Measurements from ENCODE around the gene SLC2A5.

Gene SLC2A5

DNA sequence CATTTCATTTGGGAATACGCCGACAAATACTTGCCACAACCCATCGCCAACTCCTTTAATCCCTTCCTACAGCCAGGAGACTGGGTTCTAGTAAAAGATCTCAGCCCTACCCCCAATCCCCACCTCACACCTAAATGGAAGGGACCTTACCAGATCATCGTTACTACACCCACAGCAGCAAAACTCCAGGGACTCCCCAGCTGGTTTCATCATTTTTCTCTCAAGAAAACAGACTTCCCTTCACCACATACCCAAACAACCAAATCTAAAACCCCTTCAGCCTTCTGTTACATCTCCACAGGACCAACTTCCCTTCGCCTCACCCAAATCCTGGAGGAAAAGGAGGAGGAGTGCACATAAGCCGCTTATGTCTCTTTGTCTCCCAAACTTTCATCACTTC is 23.7 kb upstream of the SLC2A5 start:
- no peak for DNase-seq (ENCODE audit: low read depth in 2 of 2, low spot score in 1 of 2)

DNA sequence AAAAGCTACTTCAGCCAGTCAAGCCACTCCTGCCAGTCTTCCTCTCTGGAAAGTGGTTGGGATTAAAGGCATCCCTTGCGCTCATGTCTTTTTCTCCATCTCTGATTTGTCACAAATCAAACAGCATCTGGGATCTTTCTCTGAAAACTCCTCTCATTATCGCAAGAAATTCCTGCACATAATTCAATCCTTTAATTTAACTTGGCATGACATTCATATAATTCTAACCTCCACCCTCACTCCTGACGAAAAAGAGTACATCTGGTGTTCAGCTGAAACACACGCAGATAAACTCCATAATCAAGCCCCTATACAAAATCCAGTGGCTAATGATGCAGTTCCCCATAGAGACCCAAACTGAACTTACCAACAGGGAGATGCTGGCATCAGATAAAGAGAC is 19.4 kb upstream of the SLC2A5 start:
- DNase-seq (ENCODE audit: low read depth in 2 of 2, low spot score in 1 of 2) = no peak

- no peak for DNase-seq (ENCODE audit: low read depth in 2 of 2, low spot score in 1 of 2)
These were observed 18.1 kb upstream of the SLC2A5 start for GRCh38 chr1:9087411-9088125.

GRCh38 chr1:9086796-9087195 is 17.4 kb upstream of the SLC2A5 start:
- DNase-seq (ENCODE audit: low read depth in 2 of 2, low spot score in 1 of 2) = no peak

DNA sequence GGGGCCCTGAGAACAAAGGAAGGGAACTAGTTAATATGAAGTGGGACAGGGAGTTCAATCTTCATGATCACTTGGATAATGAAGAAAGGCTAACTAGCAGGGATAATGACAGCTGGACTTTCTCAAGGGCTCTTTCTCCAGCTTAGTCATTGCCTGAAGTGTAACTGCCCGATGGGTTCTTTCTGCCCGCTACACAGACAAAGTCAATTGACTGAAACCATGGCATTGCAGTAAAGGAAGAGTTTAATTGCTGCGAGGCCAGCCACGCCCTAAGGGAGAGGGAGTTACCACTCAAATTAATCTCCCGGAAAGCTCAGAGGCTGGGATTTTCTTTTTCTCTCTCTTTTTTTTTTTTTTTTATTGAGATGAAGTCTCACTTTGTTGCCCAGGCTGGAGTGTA is 16.6 kb upstream of the SLC2A5 start:
- no peak for DNase-seq (ENCODE audit: low read depth in 2 of 2, low spot score in 1 of 2)

GRCh38 chr1:9085306-9085940 is 16.0 kb upstream of the SLC2A5 start:
- DNase-seq (ENCODE audit: low read depth in 2 of 2, low spot score in 1 of 2) = no peak

GRCh38 chr1:9084906-9085305 is 15.5 kb upstream of the SLC2A5 start:
- no peak for DNase-seq (ENCODE audit: low read depth in 2 of 2, low spot score in 1 of 2)

DNA sequence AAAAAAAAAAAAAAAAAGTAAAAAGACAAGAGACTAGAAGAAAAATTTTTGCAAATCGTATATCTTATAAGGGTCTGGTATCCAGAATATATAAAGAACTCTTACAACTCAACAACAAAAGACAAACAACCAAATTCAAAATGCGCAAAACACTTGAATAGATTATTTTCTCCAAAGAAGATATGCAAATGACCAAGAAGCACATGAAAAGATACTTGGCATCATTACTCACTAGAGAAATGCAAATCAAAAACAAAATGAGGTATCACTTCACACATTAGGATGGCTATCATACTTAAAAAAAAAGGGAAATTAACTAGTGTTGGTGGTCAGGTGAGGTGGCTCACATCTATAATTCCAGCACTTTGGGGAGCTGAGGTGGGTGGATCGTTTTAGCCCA is 12.0 kb upstream of the SLC2A5 start:
- no peak for DNase-seq (ENCODE audit: low read depth in 2 of 2, low spot score in 1 of 2)

GRCh38 chr1:9080705-9081291 is 11.4 kb upstream of the SLC2A5 start:
- no peak for DNase-seq (ENCODE audit: low read depth in 2 of 2, low spot score in 1 of 2)

GRCh38 chr1:9079988-9080704 is 10.7 kb upstream of the SLC2A5 start:
- DNase-seq (ENCODE audit: low read depth in 2 of 2, low spot score in 1 of 2) = no peak

GRCh38 chr1:9078752-9079500 is 9.5 kb upstream of the SLC2A5 start:
- DNase-seq (ENCODE audit: low read depth in 2 of 2, low spot score in 1 of 2) = no peak

DNA sequence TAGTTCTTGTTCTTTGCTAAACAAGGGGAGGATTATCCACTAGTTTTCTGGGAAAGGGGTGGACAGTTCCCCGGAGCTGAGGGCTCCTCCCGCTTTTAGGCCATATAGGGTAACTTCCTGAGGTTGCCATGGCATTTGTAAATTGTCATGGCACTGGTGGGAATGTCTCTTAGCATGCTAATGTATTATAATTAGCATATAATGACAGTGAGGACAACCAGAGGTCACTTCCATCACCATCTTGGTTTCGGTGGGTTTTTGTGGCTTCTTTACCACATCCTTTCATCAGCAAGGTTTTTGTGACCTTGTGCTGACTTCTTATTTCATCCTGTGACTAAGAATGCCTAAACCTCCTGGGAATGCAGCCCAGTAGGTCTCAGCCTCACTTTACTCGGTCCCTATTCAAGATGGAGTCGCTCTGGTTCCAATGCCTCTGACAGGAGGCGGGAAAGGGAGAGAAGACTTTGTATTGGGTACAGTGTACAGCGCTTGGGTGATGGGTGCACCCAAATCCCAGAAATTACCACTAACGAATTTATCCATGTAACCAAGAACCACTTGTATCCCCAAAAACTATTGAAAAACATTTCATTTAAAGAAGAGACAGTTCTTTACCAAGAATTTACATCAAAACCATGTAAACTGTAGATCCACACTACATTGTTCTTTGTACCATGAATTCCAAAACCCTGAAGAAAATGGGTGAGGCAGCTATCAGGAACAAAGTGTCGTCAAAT is 8.7 kb upstream of the SLC2A5 start:
- DNase-seq (ENCODE audit: low read depth in 2 of 2, low spot score in 1 of 2) = no peak

GRCh38 chr1:9075022-9075421 is 5.6 kb upstream of the SLC2A5 start:
- no peak for DNase-seq (ENCODE audit: low read depth in 2 of 2, low spot score in 1 of 2)

DNA sequence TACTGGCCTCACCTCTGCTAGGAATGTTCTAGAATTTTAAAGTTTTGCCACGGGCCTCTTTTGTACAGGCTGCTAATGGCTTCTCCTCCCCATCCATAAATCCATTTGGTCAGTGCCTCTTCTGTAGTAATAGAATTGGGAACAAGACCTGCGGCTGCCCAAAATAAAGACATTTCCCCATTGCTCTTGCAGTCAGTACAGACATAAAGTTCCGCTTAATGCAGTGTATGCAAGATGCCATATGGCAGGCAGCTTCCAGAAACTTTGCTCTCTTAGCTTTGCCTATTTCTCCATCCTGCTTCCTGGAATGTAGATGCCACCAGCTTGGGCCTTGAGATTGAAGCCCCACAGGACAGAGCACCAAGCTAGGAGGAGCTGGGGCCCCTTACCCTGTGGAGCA is 3.7 kb upstream of the SLC2A5 start:
- no peak for DNase-seq (ENCODE audit: low read depth in 2 of 2, low spot score in 1 of 2)

- no peak for DNase-seq (ENCODE audit: low read depth in 2 of 2, low spot score in 1 of 2)
These were observed 2.3 kb upstream of the SLC2A5 start for GRCh38 chr1:9071554-9072235.

DNA sequence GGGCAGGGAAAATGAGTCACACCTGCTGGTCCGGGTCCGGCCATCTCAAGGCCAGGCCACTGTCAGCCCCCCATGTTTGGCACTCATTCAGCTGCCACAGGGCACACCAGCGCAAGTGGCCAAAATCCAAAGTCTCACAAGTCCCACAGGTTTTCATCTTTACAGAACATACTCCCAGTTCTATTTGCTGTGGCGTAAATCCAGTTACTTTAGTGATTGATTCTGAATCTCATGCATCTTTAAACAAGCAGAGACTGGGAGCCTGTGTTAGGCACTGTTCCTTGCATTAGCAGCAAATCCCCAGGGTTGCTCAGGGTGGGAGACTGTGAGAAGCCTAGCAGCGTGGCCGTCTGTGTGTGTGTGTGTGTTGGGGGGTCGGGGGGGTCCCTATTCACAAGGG is 1.1 kb upstream of the SLC2A5 start:
- DNase-seq (ENCODE audit: low read depth in 2 of 2, low spot score in 1 of 2) = no peak

- DNase-seq (ENCODE audit: low read depth in 2 of 2, low spot score in 1 of 2) = no peak
These were observed 482 bp downstream of the SLC2A5 start for GRCh38 chr1:9068981-9069325.

DNA sequence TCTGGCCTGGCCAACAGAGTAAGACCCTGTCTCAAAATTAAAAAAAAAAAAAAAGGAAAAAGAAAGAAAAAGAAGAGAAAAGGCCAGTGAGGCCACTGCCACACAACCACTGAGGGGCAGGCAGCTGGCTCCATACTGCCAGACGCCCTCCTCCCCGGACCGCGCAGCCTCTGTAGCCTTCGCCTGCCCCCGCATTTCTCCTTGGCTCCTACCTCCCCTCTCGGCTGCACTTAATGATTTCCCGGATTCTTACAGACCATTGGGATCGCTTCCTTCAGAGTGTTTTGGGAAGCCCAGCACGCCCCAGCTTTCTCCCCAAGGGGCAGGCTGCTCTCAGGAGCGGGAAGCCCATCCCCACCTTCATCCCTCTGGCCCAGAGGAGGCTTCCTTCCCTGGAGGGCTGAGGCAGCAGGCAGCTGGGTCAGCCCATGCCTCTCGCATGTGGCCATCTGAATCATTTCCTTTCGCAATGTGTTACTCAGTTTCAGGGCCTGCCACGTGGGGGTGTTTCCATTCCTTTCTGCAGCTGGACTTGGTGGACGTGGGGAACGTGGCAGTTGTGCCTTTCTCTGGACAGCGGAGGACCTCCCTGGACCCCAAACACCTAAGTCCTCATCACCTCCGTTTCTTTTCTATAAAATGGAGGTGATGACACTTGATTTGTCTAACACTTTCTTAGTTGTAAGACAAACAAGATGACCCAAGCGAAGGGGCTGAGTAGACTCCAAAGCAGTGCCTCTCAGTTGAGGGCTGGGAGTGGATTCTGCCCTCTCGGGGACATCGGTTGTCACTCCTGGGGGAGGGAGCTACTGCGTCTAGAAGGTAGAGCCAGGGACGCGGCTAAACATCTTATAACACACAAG is 2.3 kb downstream of the SLC2A5 start:
- DNase-seq (ENCODE audit: low read depth in 2 of 2, low spot score in 1 of 2) = no peak

DNA sequence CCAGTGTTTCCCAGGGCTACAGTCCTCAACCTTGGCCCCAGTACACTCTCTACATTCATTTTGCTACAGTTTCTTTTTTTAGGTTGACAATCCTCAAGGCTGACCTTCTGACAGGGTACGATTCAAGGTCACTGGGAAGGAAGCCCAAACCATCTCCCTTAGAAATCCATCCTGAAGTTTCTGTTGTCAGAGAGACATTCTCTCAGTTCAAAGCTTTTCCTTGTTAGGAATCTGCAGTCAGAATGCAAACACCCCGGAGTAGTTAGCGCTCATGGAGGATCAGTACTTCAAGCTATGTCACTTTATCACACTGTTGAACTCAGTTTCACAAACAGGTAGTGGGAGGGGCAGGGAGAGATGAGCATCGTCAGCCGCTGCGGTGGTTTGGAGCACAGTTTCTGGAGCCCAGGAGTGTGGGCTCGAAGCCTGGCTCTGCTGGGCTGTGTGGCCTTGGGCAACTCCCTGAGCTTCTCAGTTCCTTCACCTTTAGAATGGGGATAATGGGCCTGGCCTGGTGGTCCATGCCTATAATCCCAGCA is 4.2 kb downstream of the SLC2A5 start:
- DNase-seq (ENCODE audit: low read depth in 2 of 2, low spot score in 1 of 2) = no peak
